IMR-90 (cell line): ENCODE results near the gene KLHL2. TPM values are rescaled to one million over a fixed set of nuclear protein-coding genes. Genes with fewer than 3 reads are reported as not detected.

Source experiments
- ATAC-seq: fragments of 200-7000 bp; cut with Tn5 transposase; 2 replicates; pipeline ENCODE4 v1.9.1; 2020; ENCODE audit warnings: low read depth, mild to moderate bottlenecking, moderate library complexity
- BruUV-seq: library from RNA; stranded (reverse); fragments of 400-500 nt; replicated peaks from 2 replicates; lab custom pipeline; 2021; lab: Mats Ljungman, UMichigan
- CTCF ChIA-PET: fragments of 300-600 bp; formaldehyde crosslinking; extraction: SDS; loops from one replicate; lab custom pipeline; 2021; ENCODE audit warnings: antibody characterized with exemption; lab: Yijun Ruan, JAX
- POLR2A ChIA-PET: fragments of 300-600 bp; sonication (Branson Sonifier 250); formaldehyde crosslinking; loops from one replicate; lab custom pipeline; 2022; ENCODE audit warnings: antibody characterized with exemption; ENCODE audit not compliant: unreplicated experiment; lab: Charles Lee
- DNase-seq: peaks from one replicate; pipeline ENCODE4 v3.0.0; 2013
- H2AFZ ChIP-seq: replicated peaks from 2 replicates; pipeline ENCODE3; 2013; ENCODE audit warnings: low read length, mild to moderate bottlenecking; ENCODE audit not compliant: poor library complexity
- H2AK5ac ChIP-seq: 2 replicates; pipeline ENCODE4 v1.6.1; 2013; ENCODE audit warnings: low read depth, low read length, inconsistent platforms
- H2AK9ac ChIP-seq: replicated peaks from 2 replicates; pipeline ENCODE3; 2013; ENCODE audit warnings: mild to moderate bottlenecking, low read depth, low read length, moderate library complexity; ENCODE audit not compliant: poor library complexity
- H2BK120ac ChIP-seq: 2 replicates; pipeline ENCODE4 v1.6.1; 2013; ENCODE audit warnings: low read depth, low read length, inconsistent platforms
- H2BK15ac ChIP-seq: 3 replicates; pipeline ENCODE4 v1.6.1; 2013; ENCODE audit warnings: low read depth, low read length, inconsistent platforms
- H2BK20ac ChIP-seq: 2 replicates; pipeline ENCODE4 v1.6.1; 2013; ENCODE audit warnings: low read depth, mild to moderate bottlenecking, inconsistent platforms, low read length, moderate library complexity
- H2BK5ac ChIP-seq: 2 replicates; pipeline ENCODE4 v1.6.1; 2013; ENCODE audit warnings: mild to moderate bottlenecking, low read depth, low read length, inconsistent platforms; ENCODE audit not compliant: poor library complexity, severe bottlenecking
- H3K14ac ChIP-seq: replicated peaks from 2 replicates; pipeline ENCODE4 v1.6.1; 2013; ENCODE audit warnings: low read depth, low read length, inconsistent platforms
- H3K18ac ChIP-seq: 2 replicates; pipeline ENCODE4 v1.6.1; 2013; ENCODE audit warnings: low read depth, low read length, control low read depth
- H3K23ac ChIP-seq: 2 replicates; pipeline ENCODE4 v1.6.1; 2013; ENCODE audit warnings: low read depth, low read length, inconsistent platforms
- H3K27ac ChIP-seq: 2 replicates; pipeline ENCODE4 v1.5.1; 2013; ENCODE audit warnings: mild to moderate bottlenecking, control low read depth, low read length; ENCODE audit not compliant: insufficient read depth
- H3K27me3 ChIP-seq: 2 replicates; pipeline ENCODE4 v1.6.1; 2013; ENCODE audit warnings: low read length; ENCODE audit not compliant: control insufficient read depth, insufficient read depth
- H3K36me3 ChIP-seq: 2 replicates; pipeline ENCODE4 v1.6.1; 2013; ENCODE audit warnings: low read length, mixed read lengths; ENCODE audit not compliant: control insufficient read depth, insufficient read depth
- H3K4ac ChIP-seq: 2 replicates; pipeline ENCODE4 v1.6.1; 2013; ENCODE audit warnings: low read depth, low read length, inconsistent platforms
- H3K4me1 ChIP-seq: 2 replicates; pipeline ENCODE4 v1.6.1; 2013; ENCODE audit warnings: low read length, mixed read lengths; ENCODE audit not compliant: control insufficient read depth, insufficient read depth
- H3K4me2 ChIP-seq: 2 replicates; pipeline ENCODE4 v1.6.1; 2013; ENCODE audit warnings: low read depth, mild to moderate bottlenecking, control low read depth, low read length, moderate library complexity
- H3K4me3 ChIP-seq: 2 replicates; pipeline ENCODE4 v1.5.1; 2013; ENCODE audit warnings: low read depth, mild to moderate bottlenecking, control low read depth, low read length, moderate library complexity; ENCODE audit not compliant: insufficient read depth
- H3K56ac ChIP-seq: 2 replicates; pipeline ENCODE4 v1.6.1; 2013; ENCODE audit warnings: low read length, inconsistent platforms; ENCODE audit not compliant: insufficient read depth; ENCODE audit errors: extremely low read depth
- H3K79me1 ChIP-seq, 2 experiments: 2 replicates each; pipeline ENCODE4 v1.6.1; 2013; ENCODE audit warnings: low read length in 2 of 2, inconsistent platforms in 1 of 2, low read depth in 1 of 2
- H3K9ac ChIP-seq: 2 replicates; pipeline ENCODE4 v1.6.1; 2013; ENCODE audit warnings: low read depth, low read length, control low read depth
- H3K9me1 ChIP-seq: 2 replicates; pipeline ENCODE4 v1.6.1; 2013; ENCODE audit warnings: low read length, inconsistent platforms; ENCODE audit not compliant: insufficient read depth
- H3K9me3 ChIP-seq: 2 replicates; pipeline ENCODE4 v1.6.1; 2013; ENCODE audit warnings: low read length; ENCODE audit not compliant: control insufficient read depth, insufficient read depth
- H4K20me1 ChIP-seq: 2 replicates; pipeline ENCODE4 v1.6.1; 2013; ENCODE audit warnings: low read length, inconsistent platforms; ENCODE audit not compliant: insufficient read depth
- H4K5ac ChIP-seq: 2 replicates; pipeline ENCODE4 v1.6.1; 2013; ENCODE audit warnings: mild to moderate bottlenecking, low read depth, low read length, control low read depth
- H4K8ac ChIP-seq, 2 experiments: 2 replicates each; pipeline ENCODE4 v1.6.1; 2013; ENCODE audit warnings: low read depth in 2 of 2, low read length in 2 of 2, control low read depth in 1 of 2, inconsistent platforms in 1 of 2
- H4K91ac ChIP-seq: 2 replicates; pipeline ENCODE4 v1.6.1; 2013; ENCODE audit warnings: low read depth, low read length, inconsistent platforms; ENCODE audit not compliant: insufficient read depth
- BHLHE40 ChIP-seq: fragments of 150-350 bp; IDR thresholded peaks from 2 replicates; pipeline ENCODE4 v1.6.1; 2016; ENCODE audit warnings: mild to moderate bottlenecking, low read depth, low read length
- CEBPB ChIP-seq: IDR thresholded peaks from 2 replicates; pipeline ENCODE4 v1.6.1; 2012; ENCODE audit warnings: low read depth, low read length, improper control_type of control experiment
- MXI1 ChIP-seq: IDR thresholded peaks from 2 replicates; pipeline ENCODE4 v1.6.1; 2012; ENCODE audit warnings: low read depth, mild to moderate bottlenecking, low read length, moderate library complexity, borderline replicate concordance
- NFE2L2 ChIP-seq: fragments of 150-350 bp; IDR thresholded peaks from 2 replicates; pipeline ENCODE4 v1.6.1; 2016; ENCODE audit warnings: low read depth, mild to moderate bottlenecking, low read length
- RCOR1 ChIP-seq: IDR thresholded peaks from 2 replicates; pipeline ENCODE4 v1.6.1; 2012; ENCODE audit warnings: mild to moderate bottlenecking, low read length, improper control_type of control experiment; ENCODE audit not compliant: insufficient replicate concordance
- RFX5 ChIP-seq: IDR thresholded peaks from 2 replicates; pipeline ENCODE4 v1.8.0; 2012; ENCODE audit warnings: low read depth, mild to moderate bottlenecking, low read length, moderate library complexity
- SMC3 ChIP-seq: fragments of 150-350 bp; IDR thresholded peaks from 2 replicates; pipeline ENCODE4 v1.6.1; 2016; ENCODE audit warnings: low read depth, mild to moderate bottlenecking, antibody characterized with exemption, low read length, moderate library complexity
- WGBS, 2 experiments: methylation state at CpG; one replicate each; pipeline versions ENCODE4 v1.1.5 to v1.1.7; 2013; ENCODE audit warnings: missing lambda C conversion rate in 2 of 2; ENCODE audit not compliant: insufficient read length in 1 of 2; ENCODE audit errors: extremely low coverage in 2 of 2; 5-methylcytosine and 5-hydroxymethylcytosine counted together
- dilution Hi-C: fragments of 300-500 bp; cut with HindIII; formaldehyde crosslinking; loops from one replicate; pipeline ENCODE4 v1.14.3; 2018; ENCODE audit warnings: low sequenced_read_pairs; ENCODE audit not compliant: unreplicated experiment
- in situ Hi-C: fragments of 300-500 bp; cut with MboI; formaldehyde crosslinking; loops from 3 replicates; pipeline ENCODE4 v1.14.3; 2019; ENCODE audit warnings: low sequenced_read_pairs, inconsistent platforms, mixed read lengths
- intact Hi-C: fragments of 100-400 bp; cut with micrococcal nuclease; formaldehyde crosslinking; loops from 2 replicates; pipeline ENCODE4 v1.10.0; 2022
- polyA plus RNA-seq, 3 experiments: library from polyadenylated mRNA; depleted of rRNA; stranded (reverse); fragments of >200 nt; gene quantifications; 2 replicates each; pipeline ENCODE4 v1.2.3, GENCODE V29; 2012; ENCODE audit warnings: low replicate concordance in 1 of 3
- total RNA-seq: library from RNA; depleted of rRNA; stranded (reverse); fragments of >200 nt; gene quantifications from 2 replicates; pipeline ENCODE4 v1.2.3, GENCODE V29; 2012
- TF ChIP-seq, protein P1 (sequence below): conservative IDR thresholded peaks from 2 replicates; pipeline ENCODE4 v1.5.1; 2012; ENCODE audit warnings: mild to moderate bottlenecking, low read depth, low read length, improper control_type of control experiment
- TF ChIP-seq, protein P2 (sequence below): fragments of 150-350 bp; IDR thresholded peaks from 2 replicates; pipeline ENCODE4 v1.6.1; 2016; ENCODE audit warnings: low read depth, mild to moderate bottlenecking, low read length, moderate library complexity, borderline replicate concordance

The KLHL2 gene
- total and polyA plus RNA-seq, 2 of the 4 experiments (the other 2 are of a cell fraction), result 11.0 to 12.4 TPM

DNA sequence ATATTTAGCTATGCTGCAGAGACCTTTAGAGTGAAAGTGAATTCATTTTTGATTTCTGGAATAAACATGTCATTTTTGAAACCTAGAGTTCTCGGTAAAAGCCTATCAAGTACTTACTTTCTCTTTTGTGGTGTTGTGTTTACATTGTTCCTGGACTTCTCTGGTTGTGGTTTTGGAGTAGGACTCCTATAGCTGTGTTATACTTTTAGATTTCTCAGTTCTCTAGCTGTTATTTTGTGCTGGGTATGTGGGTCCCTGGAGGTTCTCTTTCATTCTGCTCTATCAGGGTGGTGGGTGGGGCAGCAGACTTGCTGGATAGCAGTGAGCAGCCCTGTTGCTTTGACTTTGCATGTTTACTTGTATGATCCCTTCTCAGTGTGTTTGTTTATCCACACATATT, 94.5 kb downstream of the KLHL2 start:
- ChIA-PET CTCF (interaction anchor here (1.2 kb wide), 1 partner anchor 14 kb away, joined by 3 read pairs; no protein-coding TSS in a partner anchor), POLR2A (no interaction called here)
- Histone ChIP-seq H3K4ac (no peak overlapping the region), H2AFZ (peak overlapping the region; percentile 53), H3K9me1 (no peaks in the 10 kb centered on the region), H2BK15ac (no peak overlapping the region), H3K9me3 (no peaks in the 10 kb centered on the region), H3K14ac (0 out of 2 replicates have a peak overlapping the region, but pooled peaks have one; percentile 63), H3K27me3 (no peaks in the 10 kb centered on the region), H3K9ac (no peak overlapping the region), H2BK120ac (no peak overlapping the region), H4K8ac (no peak overlapping the region), H4K91ac (no peak overlapping the region), H2AK5ac (no peak overlapping the region), H2BK5ac (no peak overlapping the region), H3K36me3 (peaks cover 4% of the 10 kb centered on the region; the same call in 1 of the 2 replicates), H3K4me2 (peak overlapping the region; percentile 55), H3K18ac (no peak overlapping the region), H3K79me1 (peaks cover 2 to 3% of the 10 kb centered on the region in 2 experiments; a peak in 1 of 4 replicates), H2BK20ac (no peak overlapping the region), H4K20me1 (no peaks in the 10 kb centered on the region), H2AK9ac (peak overlapping the region; percentile 38), H3K4me1 (no peaks in the 10 kb centered on the region), H3K4me3 (peak overlapping the region; percentile 31; the same call in 1 of the 2 replicates), H3K56ac (no peak overlapping the region), H3K23ac (no peak overlapping the region), H4K5ac (no peak overlapping the region), H3K27ac (no peak overlapping the region)
- BruUV-seq, result no TSS peak
- WGBS, 2 experiments, result no CpG with 5 or more reads among the region's 1 CpG
- in situ Hi-C loops (no loop called here), dilution Hi-C loops (no loop called here), intact Hi-C loops (no loop called here)
- TF ChIP-seq, protein P1, sequence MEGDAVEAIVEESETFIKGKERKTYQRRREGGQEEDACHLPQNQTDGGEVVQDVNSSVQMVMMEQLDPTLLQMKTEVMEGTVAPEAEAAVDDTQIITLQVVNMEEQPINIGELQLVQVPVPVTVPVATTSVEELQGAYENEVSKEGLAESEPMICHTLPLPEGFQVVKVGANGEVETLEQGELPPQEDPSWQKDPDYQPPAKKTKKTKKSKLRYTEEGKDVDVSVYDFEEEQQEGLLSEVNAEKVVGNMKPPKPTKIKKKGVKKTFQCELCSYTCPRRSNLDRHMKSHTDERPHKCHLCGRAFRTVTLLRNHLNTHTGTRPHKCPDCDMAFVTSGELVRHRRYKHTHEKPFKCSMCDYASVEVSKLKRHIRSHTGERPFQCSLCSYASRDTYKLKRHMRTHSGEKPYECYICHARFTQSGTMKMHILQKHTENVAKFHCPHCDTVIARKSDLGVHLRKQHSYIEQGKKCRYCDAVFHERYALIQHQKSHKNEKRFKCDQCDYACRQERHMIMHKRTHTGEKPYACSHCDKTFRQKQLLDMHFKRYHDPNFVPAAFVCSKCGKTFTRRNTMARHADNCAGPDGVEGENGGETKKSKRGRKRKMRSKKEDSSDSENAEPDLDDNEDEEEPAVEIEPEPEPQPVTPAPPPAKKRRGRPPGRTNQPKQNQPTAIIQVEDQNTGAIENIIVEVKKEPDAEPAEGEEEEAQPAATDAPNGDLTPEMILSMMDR, result no peak
- no peak for TF ChIP-seq SMC3
- TF ChIP-seq, protein P2, sequence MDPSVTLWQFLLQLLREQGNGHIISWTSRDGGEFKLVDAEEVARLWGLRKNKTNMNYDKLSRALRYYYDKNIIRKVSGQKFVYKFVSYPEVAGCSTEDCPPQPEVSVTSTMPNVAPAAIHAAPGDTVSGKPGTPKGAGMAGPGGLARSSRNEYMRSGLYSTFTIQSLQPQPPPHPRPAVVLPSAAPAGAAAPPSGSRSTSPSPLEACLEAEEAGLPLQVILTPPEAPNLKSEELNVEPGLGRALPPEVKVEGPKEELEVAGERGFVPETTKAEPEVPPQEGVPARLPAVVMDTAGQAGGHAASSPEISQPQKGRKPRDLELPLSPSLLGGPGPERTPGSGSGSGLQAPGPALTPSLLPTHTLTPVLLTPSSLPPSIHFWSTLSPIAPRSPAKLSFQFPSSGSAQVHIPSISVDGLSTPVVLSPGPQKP, result no peak
- TF ChIP-seq CEBPB, result no peak
- no peak for TF ChIP-seq MXI1
- no peak for TF ChIP-seq BHLHE40
- no peak for TF ChIP-seq RCOR1
- TF ChIP-seq RFX5, result no peak
- no peak for TF ChIP-seq NFE2L2
- ATAC-seq (peak; percentile 80), DNase-seq (peak; percentile 54)
